GM18505 (cell line): ENCODE measurements around the gene OASL.
A peak's percentile ranks its signal among the peaks of the same experiment; 100 is the strongest.
"Not testable (repeated sequence)": the region's sequence is repeated elsewhere in the genome, so short reads cannot be mapped to it uniquely, and the experiment has no call there.

Experiments
- ATAC-seq: cut with Tn5 transposase; IDR thresholded peaks from one replicate; pipeline ENCODE4 v1.9.1; 2021; ENCODE audit not compliant: unreplicated experiment
- POLR2A ChIP-seq: IDR thresholded peaks from 4 replicates; pipeline ENCODE4 v1.6.1; 2011; ENCODE audit warnings: borderline replicate concordance; ENCODE audit not compliant: insufficient read depth, insufficient read length; ENCODE audit errors: extremely low read depth

OASL gene

GRCh38 chr12:121069206-121069605 lies 30.2 kb upstream of the OASL start:
- ATAC-seq: no peak
- no peak for TF ChIP-seq POLR2A

GRCh38 chr12:121065345-121065744 lies 26.3 kb upstream of the OASL start:
- no peak for ATAC-seq
- TF ChIP-seq POLR2A: no peak

DNA sequence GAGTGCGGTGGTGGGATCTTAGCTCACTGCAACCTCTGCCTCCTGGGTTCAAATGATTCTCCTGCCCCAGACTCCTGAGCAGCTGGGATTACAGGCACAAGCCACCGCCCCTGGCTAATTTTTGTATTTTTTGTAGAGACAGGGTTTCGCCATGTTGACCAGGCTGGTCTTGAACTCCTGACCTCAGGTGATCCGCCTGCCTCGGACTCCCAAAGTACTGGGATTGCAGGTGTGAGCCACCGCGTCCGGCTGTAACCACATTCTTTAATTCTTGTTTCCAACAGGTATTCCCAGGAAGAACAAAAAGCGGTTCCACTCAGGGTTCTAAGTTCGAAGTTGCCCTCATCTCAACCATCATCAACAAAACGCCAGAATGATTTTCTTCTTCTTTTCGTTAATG lies 25.5 kb upstream of the OASL start:
- ATAC-seq: not testable (repeated sequence)

DNA sequence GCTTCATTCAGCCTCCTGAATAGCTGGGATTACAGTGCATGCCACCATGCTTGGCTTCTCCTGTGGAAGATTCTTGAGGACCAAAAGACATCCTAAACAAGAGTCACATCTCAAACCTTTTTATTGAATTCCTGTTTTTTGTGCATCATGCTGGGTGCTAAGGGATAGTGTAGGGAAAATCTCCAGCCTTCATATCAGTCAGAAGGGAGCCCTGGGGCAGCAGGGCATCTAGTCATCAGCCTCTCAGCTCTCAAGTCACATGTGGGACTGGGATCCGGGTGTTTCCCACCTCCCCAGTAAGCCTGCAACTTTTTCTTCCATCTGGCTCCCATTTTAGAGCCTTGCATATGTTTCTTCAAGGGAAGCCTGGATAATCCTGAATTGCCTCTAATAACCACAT lies 25.1 kb upstream of the OASL start:
- ATAC-seq: no peak

GRCh38 chr12:121062391-121063045 lies 23.5 kb upstream of the OASL start:
- TF ChIP-seq POLR2A: no peak
- ATAC-seq: no peak

More for the DNA sequence above, 25.1 kb upstream of the OASL start:
- no peak for TF ChIP-seq POLR2A

GRCh38 chr12:121061831-121062230 lies 22.8 kb upstream of the OASL start:
- no peak for ATAC-seq
- TF ChIP-seq POLR2A: no peak

DNA sequence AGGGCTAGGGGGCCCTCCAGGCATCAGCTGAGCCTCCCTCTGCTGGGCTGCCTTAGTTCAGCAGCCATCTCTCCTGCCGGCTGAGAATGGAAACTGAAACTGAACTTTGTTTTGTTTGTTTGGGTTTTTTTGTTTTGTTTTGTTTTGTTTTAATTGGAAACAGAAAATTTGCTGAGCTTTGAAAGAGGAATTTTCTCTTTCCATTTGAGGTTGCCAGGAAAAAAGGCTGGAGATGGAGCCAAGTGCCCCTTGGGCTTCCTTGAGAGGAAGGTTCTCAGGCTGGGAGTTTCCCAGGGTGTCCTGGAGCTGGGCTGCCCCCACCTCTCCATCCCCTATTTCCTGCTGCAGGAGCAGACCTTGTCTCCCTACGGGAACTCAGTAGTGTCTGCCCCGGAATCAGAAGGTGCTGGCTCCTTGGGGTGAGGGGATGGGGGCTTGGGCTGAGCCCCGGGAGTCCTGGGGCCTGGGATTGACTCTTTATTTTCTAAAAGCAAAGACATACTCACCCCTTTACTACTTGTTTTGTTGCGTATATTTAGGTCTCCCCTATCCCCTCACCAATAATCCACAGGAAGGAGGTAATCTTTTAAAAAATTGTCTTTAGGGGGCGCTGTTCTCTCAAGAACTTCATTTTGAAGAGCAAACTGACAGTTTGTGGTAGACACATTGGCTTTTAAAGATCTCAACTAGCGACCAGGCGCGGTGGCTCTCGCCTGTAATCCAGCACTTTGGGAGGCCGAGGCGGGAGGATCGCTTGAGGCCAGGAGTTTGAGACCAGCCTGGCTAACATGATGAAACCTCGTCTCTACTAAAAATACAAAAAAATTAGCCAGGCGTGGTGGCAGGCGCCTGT lies 21.3 kb upstream of the OASL start:
- ATAC-seq: peak; percentile 76
- TF ChIP-seq POLR2A: no peak

GRCh38 chr12:121059031-121059898 lies 20.2 kb upstream of the OASL start:
- TF ChIP-seq POLR2A: peak; percentile 29
- ATAC-seq: no peak

DNA sequence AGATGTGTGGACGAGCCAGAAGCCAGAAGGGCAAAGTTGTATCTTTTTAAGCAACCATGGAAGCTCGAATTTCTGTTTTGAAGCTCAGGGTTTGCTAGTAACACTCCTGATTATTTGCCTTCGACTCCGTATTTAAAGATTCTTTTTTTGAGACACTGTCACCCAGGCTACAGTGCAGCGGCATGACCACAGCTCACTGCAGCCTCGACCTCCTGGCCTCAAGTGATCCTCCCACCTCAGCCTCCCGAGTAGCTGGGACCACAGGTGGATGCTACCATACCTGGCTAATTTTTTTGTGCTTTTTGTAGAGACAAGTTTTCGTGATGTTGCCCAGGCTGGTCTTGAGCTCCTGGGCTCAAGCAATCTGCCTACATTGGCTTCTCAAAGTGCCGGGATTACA lies 18.7 kb upstream of the OASL start:
- no peak for ATAC-seq
- no peak for TF ChIP-seq POLR2A

GRCh38 chr12:121053706-121054105 lies 14.7 kb upstream of the OASL start:
- no peak for ATAC-seq
- TF ChIP-seq POLR2A: no peak

DNA sequence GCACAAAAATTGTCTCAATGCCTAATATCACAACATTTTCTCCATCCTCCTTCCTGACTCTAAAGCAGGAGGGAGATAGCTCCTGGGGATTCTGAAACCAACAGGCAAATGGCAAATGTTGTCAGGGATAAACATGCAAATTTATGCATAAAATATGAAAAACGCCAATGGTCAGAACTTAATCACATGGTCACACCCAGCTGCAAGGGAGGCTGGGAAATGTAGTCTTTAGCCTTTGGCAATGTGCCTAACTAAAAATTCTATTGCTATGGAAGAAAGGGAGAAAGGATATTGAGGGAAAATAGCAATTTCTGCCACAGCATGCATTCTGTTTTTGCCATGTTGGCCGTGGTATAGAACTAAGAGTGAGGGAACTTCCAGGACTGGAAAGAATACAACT lies 11.7 kb upstream of the OASL start:
- no peak for TF ChIP-seq POLR2A
- ATAC-seq: no peak

- TF ChIP-seq POLR2A: no peak
- ATAC-seq: no peak
Measured at GRCh38 chr12:121048442-121048841, 9.4 kb upstream of the OASL start.

DNA sequence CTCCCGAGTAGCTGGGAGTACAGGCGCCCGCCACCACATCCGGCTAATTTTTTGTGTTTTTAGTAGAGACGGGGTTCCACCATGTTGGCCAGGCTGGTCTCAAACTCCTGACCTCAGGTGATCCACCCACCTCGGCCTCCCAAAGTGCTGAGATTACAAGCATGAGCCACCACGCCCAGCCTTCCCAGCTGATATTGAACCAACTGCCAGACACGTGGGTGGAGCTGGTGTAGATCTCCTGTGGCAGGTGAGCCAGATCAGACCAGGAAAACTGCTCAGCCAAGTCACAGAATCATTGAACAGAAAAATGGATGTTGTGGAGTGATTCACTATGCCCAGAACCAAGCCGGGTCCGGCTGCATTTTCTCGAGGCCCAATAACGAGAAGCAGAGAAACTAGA lies 8.4 kb upstream of the OASL start:
- ATAC-seq: not testable (repeated sequence)
